Thyroid gland (tissue), 4 donors: ENCODE data around the gene DYNC1I1.

Source experiments
- CTCF ChIP-seq, 6 experiments: fragments of 200-600 bp in 3 of 6; fragments of 450-650 bp in 3 of 6; sonication (generic) in 3 of 6; IDR thresholded peaks; one replicate each; pipeline ENCODE4 v1.5.1; 2016 to 2019; ENCODE audit warnings: antibody characterized with exemption in 6 of 6, mild to moderate bottlenecking in 2 of 6, inconsistent platforms in 1 of 6, moderate library complexity in 1 of 6
- POLR2A ChIP-seq, 2 donors: fragments of 450-650 bp; IDR thresholded peaks; one replicate each; pipeline ENCODE4 v1.6.1; 2017; ENCODE audit warnings: antibody characterized with exemption in 2 of 2, mild to moderate bottlenecking in 2 of 2, moderate library complexity in 1 of 2

GRCh38 chr7:96076350-96076707 lies 304.0 kb downstream of the DYNC1I1 start:
- TF ChIP-seq CTCF (IDR thresholded peaks at IDR 0.05), result no peak
- TF ChIP-seq POLR2A (IDR thresholded peaks at IDR 0.05), result no peak
